Brain pericyte (primary cell): ENCODE measurements around the gene NWD2.

ENCODE experiments used
- DNase-seq: peaks from one replicate; pipeline ENCODE4 v3.0.0-alpha.2; 2012; ENCODE audit warnings: low read depth, low spot score

Gene NWD2

DNA sequence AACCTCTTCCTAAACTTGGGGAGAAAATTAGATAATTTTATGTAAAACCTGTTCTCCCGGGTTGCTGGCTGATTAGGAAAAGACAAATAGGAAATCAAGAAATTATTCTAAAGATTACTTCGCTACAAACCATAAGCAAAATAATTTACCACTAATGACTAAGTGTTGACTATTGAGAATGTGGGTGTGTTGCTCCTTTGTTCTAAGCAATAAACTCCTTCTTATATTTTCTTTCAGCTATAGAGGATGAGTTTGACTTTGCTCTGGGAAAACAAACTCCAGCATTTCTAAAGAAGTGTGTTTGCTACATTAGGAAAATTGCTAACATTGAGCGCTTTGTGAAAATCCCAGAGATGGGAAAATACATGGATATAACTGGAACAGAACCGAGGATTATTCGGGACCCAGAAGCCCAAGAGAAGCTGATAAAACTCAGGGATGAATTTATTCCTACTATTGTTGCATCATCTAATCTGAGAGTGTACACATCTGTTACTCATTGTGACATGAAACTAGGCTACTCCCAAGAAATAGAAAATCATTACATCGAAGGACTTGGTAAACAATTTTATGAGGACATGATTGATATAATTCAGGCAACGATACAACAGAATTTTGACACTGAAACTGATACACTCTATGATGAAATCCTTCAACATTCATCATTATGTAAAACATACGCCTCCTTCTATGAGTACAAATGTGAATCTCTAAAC, 194.2 kb downstream of the NWD2 start:
- no peak for DNase-seq

- DNase-seq: no peak
Measured at GRCh38 chr4:37439809-37440474, 195.4 kb downstream of the NWD2 start.

- no peak for DNase-seq
Measured at GRCh38 chr4:37440501-37440900, 196.0 kb downstream of the NWD2 start.

DNA sequence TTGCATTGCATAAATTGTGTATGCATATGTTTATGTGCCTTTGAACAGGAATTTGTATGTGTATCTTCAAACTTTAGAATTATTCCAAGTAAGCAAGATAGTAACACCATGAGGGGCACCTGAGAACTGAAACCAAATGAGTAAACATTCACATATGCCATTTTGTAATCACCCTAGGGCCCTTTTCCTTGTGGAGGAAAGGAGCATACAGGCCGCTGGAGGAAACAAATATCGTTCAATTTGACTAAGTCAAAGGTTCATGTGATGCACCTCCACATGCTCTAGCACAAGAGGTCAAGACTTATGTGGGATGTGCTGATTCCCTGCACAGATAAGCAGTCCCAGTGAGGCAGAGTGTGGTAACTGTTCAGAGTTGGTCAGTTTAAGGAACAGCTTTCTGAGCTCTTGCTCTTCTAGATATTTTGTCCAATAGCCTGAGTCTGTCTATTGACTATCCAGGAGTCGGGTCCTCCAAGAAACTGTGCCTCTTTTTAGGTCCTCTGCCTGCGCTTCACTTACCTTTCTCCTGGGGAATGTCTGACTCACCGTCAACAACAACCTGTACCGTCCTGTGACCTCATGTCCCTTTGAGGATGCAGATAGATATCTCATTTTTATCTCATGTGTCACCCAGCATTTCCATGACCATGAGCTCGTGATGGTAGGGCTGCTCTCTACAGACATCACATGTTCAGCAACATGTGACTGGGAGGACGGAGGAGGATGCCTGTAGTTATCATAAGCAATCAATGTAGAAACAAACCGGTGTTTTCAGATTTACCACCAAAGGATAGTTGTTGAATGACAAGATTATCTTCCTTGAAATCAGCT, 196.9 kb downstream of the NWD2 start:
- DNase-seq: no peak

DNA sequence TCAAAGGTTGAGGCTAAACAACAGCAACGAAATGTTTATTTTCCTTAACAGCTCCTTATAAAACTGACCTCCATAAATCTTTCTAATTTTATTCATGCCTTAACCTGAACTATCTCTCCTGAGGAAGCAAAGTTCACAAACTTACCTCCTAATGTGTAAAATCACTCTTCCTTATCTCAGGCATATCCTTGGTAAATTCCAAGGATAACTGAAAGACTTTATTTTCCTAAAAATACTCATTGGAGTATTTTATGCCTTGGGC, 197.4 kb downstream of the NWD2 start:
- DNase-seq: no peak

GRCh38 chr4:37443137-37443536, 198.6 kb downstream of the NWD2 start:
- no peak for DNase-seq

DNA sequence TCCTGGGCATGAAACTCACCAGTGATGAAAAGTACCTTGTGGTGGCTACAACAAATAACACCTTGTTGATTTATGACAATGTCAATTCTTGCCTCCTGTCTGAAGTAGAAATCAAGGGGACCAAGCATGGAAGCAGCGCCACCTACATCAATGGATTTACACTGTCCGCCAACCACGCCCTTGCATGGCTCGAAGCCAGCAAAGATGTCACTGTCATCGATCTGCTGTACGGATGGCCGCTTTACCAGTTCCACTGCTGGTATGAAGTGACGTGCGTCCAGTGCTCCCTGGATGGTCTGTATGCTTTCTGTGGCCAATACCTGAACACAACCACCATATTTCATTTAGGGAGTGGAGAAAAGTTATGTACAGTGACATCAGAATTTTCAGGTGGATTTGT, 200.5 kb downstream of the NWD2 start:
- DNase-seq: no peak

DNA sequence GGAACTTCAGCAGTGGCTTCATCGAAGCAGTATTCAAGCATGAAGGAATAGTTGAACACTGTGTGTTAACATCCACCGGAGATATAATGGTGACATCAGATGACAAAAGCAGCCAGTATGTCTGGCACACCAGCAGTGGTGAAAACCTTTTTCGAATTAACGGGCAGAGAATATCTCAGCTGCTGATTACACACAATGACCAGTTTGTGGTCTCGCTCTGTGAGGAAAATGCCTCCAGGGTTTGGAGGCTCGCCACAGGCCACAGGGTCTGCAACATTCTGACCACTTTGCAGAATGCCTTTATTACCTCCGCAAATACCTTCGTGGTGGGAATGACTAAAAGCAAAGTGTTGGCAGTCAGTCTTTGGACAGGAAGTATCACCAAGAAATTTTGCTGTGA, 201.5 kb downstream of the NWD2 start:
- no peak for DNase-seq

DNA sequence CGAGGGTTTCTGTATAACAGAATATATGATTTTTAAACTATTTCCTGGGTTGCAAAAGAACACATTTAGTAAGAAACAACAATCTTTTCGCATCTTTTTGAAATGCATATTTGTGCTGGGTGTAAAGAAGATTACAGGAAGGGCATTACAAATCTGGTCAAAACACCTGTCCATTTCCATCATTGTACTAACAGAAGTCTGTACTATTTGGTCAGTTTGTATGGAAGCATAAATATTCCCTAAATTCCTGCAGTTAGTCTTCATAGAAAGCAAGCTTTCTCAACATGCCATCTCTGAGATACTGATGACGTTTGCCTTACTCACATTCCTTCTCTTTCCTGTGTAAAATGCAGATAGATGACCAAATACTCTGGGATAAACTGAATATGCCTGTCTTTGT, 203.3 kb downstream of the NWD2 start:
- no peak for DNase-seq

DNA sequence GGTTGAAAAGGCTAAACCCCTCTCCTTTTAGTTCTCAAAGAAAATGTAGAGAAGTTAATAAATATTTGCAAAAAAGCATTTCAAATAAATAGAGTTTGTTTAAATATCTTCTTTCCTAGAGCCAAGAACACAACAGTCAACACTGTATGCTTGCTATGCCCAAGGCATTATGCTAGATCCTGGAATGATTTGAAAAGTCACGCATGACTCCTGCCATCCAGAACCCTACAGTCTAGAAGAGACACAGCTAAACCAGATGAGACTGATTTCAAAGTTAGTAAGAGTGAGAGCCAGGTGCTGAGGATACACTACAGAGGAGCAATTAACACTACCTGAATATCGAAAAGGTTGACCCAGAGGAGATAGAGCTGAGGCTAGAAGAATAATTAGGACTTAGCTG, 205.8 kb downstream of the NWD2 start:
- no peak for DNase-seq

- no peak for DNase-seq
Measured at GRCh38 chr4:37450911-37451310, 206.4 kb downstream of the NWD2 start.

DNA sequence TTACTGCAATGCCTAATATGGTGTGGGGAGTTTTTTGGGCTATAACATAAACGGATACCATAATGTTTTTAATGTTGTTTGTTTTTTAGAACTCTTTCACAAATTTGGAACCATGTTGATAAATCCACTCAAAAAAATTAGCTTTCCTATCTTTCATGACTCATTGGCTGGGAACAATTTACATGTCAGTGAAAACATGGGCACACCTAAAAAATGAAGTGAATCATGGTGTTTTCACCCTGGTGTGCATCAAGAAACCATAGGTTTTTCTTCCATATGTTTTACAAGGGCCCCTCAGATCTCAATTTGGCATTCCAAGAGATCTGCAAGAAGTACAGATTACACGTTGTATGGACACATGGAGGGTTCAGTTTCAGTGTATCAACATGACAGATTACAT, 207.1 kb downstream of the NWD2 start:
- DNase-seq: no peak

- DNase-seq: no peak
Measured at GRCh38 chr4:37452952-37453280, 208.4 kb downstream of the NWD2 start.

- DNase-seq: no peak
Measured at GRCh38 chr4:37453281-37453998, 208.9 kb downstream of the NWD2 start.

DNA sequence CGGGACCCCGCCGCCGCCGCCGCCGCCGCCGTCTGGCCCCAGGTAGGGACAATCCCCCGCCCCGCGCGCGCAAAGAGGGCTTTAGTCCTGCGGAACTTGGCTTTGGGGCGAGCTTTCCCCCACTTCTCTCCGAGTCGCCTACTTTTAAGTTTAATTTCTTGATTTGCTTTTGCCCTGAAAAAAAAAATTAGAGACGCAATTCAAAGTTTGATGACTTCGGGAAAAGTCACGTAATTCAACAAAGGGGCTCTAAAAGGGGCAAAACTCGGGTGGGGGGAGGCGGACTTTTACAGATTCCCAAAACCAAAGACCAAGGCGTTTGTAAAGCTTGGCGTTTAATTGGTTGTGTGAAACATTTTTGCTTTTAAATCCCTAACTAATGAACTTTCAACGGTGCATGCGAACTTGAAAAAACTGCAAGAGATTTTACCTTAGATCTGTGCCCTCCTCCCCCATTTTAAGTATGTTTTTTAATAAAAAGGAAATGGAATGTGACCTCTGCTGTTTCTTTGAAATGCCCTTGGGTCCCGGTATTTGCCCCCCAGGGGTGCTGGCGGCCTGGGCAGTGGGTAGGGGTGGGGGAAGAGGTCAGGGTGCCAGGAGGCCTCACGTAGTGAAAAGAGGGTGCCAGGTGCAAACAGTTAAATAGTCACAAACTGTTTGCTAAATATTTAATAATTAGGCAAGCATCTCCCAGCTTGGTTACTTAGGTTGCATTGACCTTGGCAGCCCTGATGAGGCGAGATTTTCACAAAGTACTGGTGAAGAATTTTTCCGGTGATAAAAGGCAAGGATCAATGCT, 209.7 kb downstream of the NWD2 start:
- no peak for DNase-seq

GRCh38 chr4:37455301-37456131, 211.0 kb downstream of the NWD2 start:
- DNase-seq: no peak

- DNase-seq: no peak
Measured at GRCh38 chr4:37461801-37462200, 217.3 kb downstream of the NWD2 start.

DNA sequence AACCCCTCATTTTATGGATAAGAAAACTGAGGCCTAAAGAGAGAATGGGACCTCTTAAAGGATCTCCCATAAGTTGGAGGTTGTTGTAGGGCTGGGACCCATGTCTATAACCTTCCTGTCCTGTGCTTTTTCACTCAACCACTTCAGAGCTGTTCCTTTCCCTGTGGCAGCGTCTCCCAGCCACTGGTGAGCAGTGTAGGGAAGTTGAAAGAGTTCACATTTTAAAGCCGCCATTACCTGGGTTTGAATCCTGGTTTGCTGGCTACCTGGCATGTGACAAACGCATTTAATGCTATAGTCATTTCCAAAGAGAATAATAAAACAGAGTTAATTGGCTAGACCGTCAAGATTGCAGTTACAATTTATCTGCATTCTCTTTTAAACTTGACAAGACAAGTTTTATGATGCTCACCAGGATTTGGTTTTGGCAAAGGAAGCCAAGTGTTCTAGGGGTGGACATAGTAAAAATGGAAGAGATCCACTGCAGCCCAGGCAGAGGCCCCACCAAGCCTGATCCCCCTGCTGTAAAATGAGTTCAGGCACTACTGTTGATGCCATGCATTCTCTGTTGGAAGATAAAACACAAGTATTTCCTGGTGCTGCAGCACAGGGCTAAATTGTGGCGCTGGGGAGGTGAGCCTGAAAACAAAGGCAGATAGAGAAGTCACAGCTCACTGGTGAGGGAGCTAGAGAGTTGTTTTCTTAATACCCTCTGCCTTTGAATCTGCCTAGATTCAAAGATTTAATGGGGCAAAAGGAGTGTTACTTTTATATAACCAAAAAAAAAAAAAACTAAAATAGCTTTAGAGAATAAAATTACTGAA, 218.7 kb downstream of the NWD2 start:
- DNase-seq: no peak

DNA sequence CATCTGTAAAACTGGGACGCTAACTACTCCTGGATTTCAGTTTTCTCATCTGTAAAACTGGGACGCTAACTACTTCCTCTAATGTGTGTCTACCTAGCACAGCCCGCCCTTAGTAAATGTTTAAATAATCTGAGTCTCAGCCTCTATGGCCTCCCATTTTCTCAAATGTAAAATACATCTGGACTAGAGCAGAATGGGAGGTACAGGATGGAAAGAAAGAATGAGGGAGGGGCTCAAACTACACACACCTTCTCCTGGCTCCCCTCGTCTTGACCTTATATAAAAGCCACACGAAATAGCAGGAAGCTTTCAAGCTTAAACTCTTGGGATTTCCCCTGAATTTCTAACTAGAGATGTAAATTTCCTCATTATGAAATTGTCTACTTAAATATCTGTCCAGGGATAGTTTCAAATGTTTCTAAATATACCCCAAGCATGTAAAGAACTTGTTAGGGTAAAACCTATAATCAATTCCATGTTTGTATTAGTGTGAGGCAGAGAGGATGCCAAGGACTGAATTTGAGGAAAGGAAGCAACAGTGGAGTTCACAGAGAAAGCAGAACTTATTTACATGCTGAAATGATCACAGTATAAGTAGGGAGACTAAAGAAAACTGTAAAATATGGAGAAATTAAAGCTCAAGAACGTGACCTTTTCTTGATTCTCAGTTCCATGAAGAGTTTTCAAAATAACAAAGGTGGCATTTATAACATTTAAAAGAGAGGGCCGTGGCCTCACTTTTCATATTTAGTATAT, 220.0 kb downstream of the NWD2 start:
- DNase-seq: no peak
